ENCODE measurements around the gene NR3C2.

Gene NR3C2

GRCh38 chr4:148211533-148211932, 230.7 kb downstream of the NR3C2 start:
- no peak for DNase-seq (ENCODE audit: low read depth)
- TF ChIP-seq, protein P1, sequence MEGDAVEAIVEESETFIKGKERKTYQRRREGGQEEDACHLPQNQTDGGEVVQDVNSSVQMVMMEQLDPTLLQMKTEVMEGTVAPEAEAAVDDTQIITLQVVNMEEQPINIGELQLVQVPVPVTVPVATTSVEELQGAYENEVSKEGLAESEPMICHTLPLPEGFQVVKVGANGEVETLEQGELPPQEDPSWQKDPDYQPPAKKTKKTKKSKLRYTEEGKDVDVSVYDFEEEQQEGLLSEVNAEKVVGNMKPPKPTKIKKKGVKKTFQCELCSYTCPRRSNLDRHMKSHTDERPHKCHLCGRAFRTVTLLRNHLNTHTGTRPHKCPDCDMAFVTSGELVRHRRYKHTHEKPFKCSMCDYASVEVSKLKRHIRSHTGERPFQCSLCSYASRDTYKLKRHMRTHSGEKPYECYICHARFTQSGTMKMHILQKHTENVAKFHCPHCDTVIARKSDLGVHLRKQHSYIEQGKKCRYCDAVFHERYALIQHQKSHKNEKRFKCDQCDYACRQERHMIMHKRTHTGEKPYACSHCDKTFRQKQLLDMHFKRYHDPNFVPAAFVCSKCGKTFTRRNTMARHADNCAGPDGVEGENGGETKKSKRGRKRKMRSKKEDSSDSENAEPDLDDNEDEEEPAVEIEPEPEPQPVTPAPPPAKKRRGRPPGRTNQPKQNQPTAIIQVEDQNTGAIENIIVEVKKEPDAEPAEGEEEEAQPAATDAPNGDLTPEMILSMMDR (IDR thresholded peaks at IDR 0.05; ENCODE audit: control insufficient read depth, insufficient read depth, low read depth, low read length, missing control alignments), result no peak

DNA sequence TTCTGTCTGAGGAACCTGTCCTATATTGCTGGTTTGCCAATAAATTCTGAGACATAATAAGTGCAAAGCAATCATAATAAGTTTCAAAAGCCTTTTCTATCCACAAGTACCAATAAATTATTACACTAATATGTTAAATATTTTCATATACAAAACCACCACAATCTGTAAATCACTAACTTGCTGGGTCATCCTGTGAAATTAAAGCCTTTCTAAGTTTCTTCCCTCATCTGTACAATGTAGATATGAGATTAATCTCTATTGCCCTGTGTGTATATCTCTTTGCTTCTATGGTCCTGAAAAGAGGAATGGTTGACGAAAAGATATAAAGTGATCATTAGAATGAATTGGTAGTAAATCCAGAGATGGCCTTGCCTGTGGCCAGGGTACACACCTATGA, 231.6 kb downstream of the NR3C2 start:
- no peak for DNase-seq (ENCODE audit: low read depth)
- TF ChIP-seq, protein P1 (IDR thresholded peaks at IDR 0.05; ENCODE audit: control insufficient read depth, insufficient read depth, low read depth, low read length, missing control alignments), result no peak
- no peak overlapping the region for H3K4me3 ChIP-seq (ENCODE audit: control insufficient read depth, low read depth, low read length)

More at GRCh38 chr4:148211533-148211932, 230.7 kb downstream of the NR3C2 start:
- H3K4me3 ChIP-seq (ENCODE audit: control insufficient read depth, low read depth, low read length), result no peak overlapping the region

DNA sequence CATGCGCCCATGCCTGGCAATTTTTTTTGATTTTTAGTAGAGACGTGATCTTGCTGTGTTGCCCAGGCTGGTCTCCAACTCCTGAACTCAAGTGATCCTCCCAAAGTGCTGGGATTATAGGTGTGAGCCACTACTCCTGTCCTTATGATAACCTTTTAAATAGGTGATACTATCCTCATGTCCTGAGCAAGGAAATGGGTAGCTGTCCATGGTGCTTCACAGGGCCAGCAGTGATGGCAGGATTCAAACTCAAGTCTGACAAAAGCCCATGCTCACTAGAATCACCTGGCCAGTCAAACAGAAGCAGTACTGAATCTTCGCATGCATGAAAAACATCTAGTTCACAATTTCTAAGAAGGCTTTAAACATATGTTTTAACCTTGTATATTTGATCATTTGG, 235.1 kb downstream of the NR3C2 start:
- no peak for DNase-seq (ENCODE audit: low read depth)
- TF ChIP-seq, protein P1 (IDR thresholded peaks at IDR 0.05; ENCODE audit: control insufficient read depth, insufficient read depth, low read depth, low read length, missing control alignments), result no peak
- H3K4me3 ChIP-seq (ENCODE audit: control insufficient read depth, low read depth, low read length), result no peak overlapping the region

DNA sequence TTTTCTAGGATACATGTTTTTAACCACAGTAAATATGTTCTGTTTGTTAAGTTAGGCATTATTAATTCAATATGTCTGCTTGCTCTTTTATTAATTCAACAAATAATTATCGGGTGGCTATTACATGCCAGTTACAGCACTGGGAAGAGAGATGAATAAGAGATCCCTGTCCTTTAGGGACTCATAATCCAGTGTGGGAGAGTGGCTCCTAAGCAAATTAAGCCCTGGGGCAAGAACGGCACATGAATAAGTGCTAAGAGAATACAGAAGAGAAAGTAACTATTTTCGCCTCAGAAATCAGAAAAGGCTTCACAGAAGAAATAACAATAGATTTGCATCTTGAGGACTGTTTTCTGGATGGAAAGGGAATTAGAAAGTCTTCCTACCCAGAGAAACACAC, 236.7 kb downstream of the NR3C2 start:
- TF ChIP-seq, protein P1 (IDR thresholded peaks at IDR 0.05; ENCODE audit: control insufficient read depth, insufficient read depth, low read depth, low read length, missing control alignments), result no peak
- no peak for DNase-seq (ENCODE audit: low read depth)
- H3K4me3 ChIP-seq (ENCODE audit: control insufficient read depth, low read depth, low read length), result no peak overlapping the region

GRCh38 chr4:148204892-148205291, 237.3 kb downstream of the NR3C2 start:
- no peak for DNase-seq (ENCODE audit: low read depth)
- TF ChIP-seq, protein P1 (IDR thresholded peaks at IDR 0.05; ENCODE audit: control insufficient read depth, insufficient read depth, low read depth, low read length, missing control alignments), result no peak
- no peak overlapping the region for H3K4me3 ChIP-seq (ENCODE audit: control insufficient read depth, low read depth, low read length)

GRCh38 chr4:148204171-148204570, 238.0 kb downstream of the NR3C2 start:
- DNase-seq (ENCODE audit: low read depth), result no peak
- no peak overlapping the region for H3K4me3 ChIP-seq (ENCODE audit: control insufficient read depth, low read depth, low read length)
- TF ChIP-seq, protein P1 (IDR thresholded peaks at IDR 0.05; ENCODE audit: control insufficient read depth, insufficient read depth, low read depth, low read length, missing control alignments), result no peak
